B cell (primary cell): ENCODE measurements around the gene ITPR1. TPM values are rescaled to one million over a fixed set of nuclear protein-coding genes. Genes with fewer than 3 reads are reported as not detected.

Source experiments
- ATAC-seq: fragments of 200-7000 bp; cut with Tn5 transposase; one replicate; pipeline ENCODE4 v1.10.0; 2021; ENCODE audit warnings: low read depth, mild to moderate bottlenecking, moderate number of reproducible peaks, moderate library complexity
- CTCF ChIA-PET: fragments of 350-600 bp; sonication (Branson Sonifier 250); formaldehyde crosslinking; loops from one replicate; lab custom pipeline; 2021; ENCODE audit warnings: antibody characterized with exemption, inconsistent platforms; lab: Charles Lee
- POLR2A ChIA-PET: fragments of 350-600 bp; sonication (Branson Sonifier 250); formaldehyde crosslinking; loops from one replicate; lab custom pipeline; 2021; ENCODE audit warnings: antibody characterized with exemption; lab: Charles Lee
- DNase-seq: peaks from one replicate; pipeline ENCODE4 v3.0.0; 2013
- H2AFZ ChIP-seq: 2 replicates; pipeline ENCODE4 v1.6.1; 2012; ENCODE audit warnings: mild to moderate bottlenecking, low read depth, low read length; ENCODE audit not compliant: insufficient read depth, poor library complexity, severe bottlenecking
- H3K27ac ChIP-seq, 2 donors: 1 replicate in 1 of 2; 2 replicates in 1 of 2; pipeline ENCODE4 v1.5.1; 2012 to 2013; ENCODE audit warnings: low read length in 2 of 2, mild to moderate bottlenecking in 2 of 2, moderate library complexity in 1 of 2
- H3K27me3 ChIP-seq, 4 experiments: fragments of 200-600 bp in 1 of 4; sonication (generic) in 1 of 4; replicated peaks in 1 of 4; 1 replicate in 2 of 4; 2 replicates in 2 of 4; pipeline versions ENCODE4 v1.6.1 to v1.7.0; 2013 to 2016; ENCODE audit warnings: low read length in 3 of 4, mild to moderate bottlenecking in 2 of 4, mixed read lengths in 1 of 4, moderate library complexity in 1 of 4; ENCODE audit not compliant: insufficient read depth in 4 of 4, control insufficient read depth in 3 of 4; ENCODE audit errors: control extremely low read depth in 1 of 4
- H3K36me3 ChIP-seq, 2 experiments: replicated peaks in 1 of 2; 1 replicate in 1 of 2; 2 replicates in 1 of 2; pipeline versions ENCODE4 v1.6.1 to v1.7.1; 2013; ENCODE audit warnings: low read length in 1 of 2; ENCODE audit not compliant: insufficient read depth in 2 of 2, control insufficient read depth in 1 of 2; ENCODE audit errors: control extremely low read depth in 1 of 2, extremely low read depth in 1 of 2
- H3K4me1 ChIP-seq, 2 donors: fragments of 200-600 bp in 1 of 2; sonication (generic) in 1 of 2; 1 replicate in 1 of 2; 2 replicates in 1 of 2; pipeline versions ENCODE4 v1.5.1 to v1.6.1; 2013 to 2017; ENCODE audit warnings: low read length in 2 of 2; ENCODE audit not compliant: control insufficient read depth in 2 of 2, insufficient read depth in 2 of 2
- H3K4me2 ChIP-seq: replicated peaks from 2 replicates; pipeline ENCODE3; 2012; ENCODE audit warnings: mild to moderate bottlenecking, low read depth, low read length; ENCODE audit not compliant: poor library complexity, severe bottlenecking
- H3K4me3 ChIP-seq, 5 experiments: fragments of 200-600 bp in 1 of 5; sonication (generic) in 1 of 5; 1 replicate in 3 of 5; 2 replicates in 2 of 5; pipeline versions ENCODE4 v1.5.1 to v1.7.0; 2011 to 2016; ENCODE audit warnings: low read length in 4 of 5, mild to moderate bottlenecking in 4 of 5, low read depth in 2 of 5, control low read depth in 1 of 5, moderate library complexity in 1 of 5; ENCODE audit not compliant: insufficient read depth in 1 of 5; ENCODE audit errors: control extremely low read depth in 1 of 5, extremely low read depth in 1 of 5
- H3K79me2 ChIP-seq: fragments of 200-600 bp; sonication (generic); one replicate; pipeline ENCODE4 v1.6.0; 2016; ENCODE audit warnings: low read length; ENCODE audit not compliant: control insufficient read depth, insufficient read depth
- H3K9ac ChIP-seq: fragments of 200-600 bp; sonication (generic); 2 replicates; pipeline ENCODE4 v1.6.1; 2017; ENCODE audit warnings: mild to moderate bottlenecking, low read length, moderate library complexity
- H3K9me3 ChIP-seq, 3 donors: one replicate each; pipeline versions ENCODE4 v1.6.1 to v1.7.1; 2013; ENCODE audit warnings: low read length in 2 of 3; ENCODE audit not compliant: control insufficient read depth in 2 of 3, insufficient read depth in 1 of 3; ENCODE audit errors: control extremely low read depth in 1 of 3
- H4K20me1 ChIP-seq: 2 replicates; pipeline ENCODE4 v1.6.0; 2012; ENCODE audit warnings: mild to moderate bottlenecking, low read length; ENCODE audit not compliant: insufficient read depth, control insufficient read depth, poor library complexity, severe bottlenecking
- H3K27ac Mint-ChIP-seq: one replicate; pipeline ENCODE4 v1.8.0; 2021; ENCODE audit warnings: mixed read lengths
- H3K27me3 Mint-ChIP-seq: one replicate; pipeline ENCODE4 v1.8.0; 2021; ENCODE audit warnings: mixed read lengths
- H3K4me1 Mint-ChIP-seq: one replicate; pipeline ENCODE4 v1.8.0; 2021; ENCODE audit warnings: mixed read lengths
- H3K4me3 Mint-ChIP-seq: one replicate; pipeline ENCODE4 v1.8.0; 2021; ENCODE audit warnings: mixed read lengths
- H3K9me3 Mint-ChIP-seq: one replicate; pipeline ENCODE4 v1.8.0; 2022; ENCODE audit warnings: mixed read lengths; ENCODE audit not compliant: insufficient read depth
- CTCF ChIP-seq: fragments of 200-600 bp; IDR thresholded peaks from one replicate; pipeline ENCODE4 v1.8.0; 2022; ENCODE audit warnings: antibody characterized with exemption, mild to moderate bottlenecking
- EZH2 ChIP-seq: IDR thresholded peaks from 2 replicates; pipeline ENCODE4 v1.6.1; 2012; ENCODE audit warnings: borderline replicate concordance, low read depth, mild to moderate bottlenecking, moderate library complexity, low read length; ENCODE audit not compliant: insufficient read depth, poor library complexity, severe bottlenecking
- WGBS: methylation state at CpG from one replicate; pipeline ENCODE4 v1.1.5; 2013; ENCODE audit warnings: missing lambda C conversion rate; ENCODE audit not compliant: insufficient coverage; 5-methylcytosine and 5-hydroxymethylcytosine counted together
- intact Hi-C: fragments of 100-400 bp; cut with micrococcal nuclease; formaldehyde crosslinking; loops from one replicate; pipeline ENCODE4 v1.10.0; 2022
- polyA plus RNA-seq: library from polyadenylated mRNA; depleted of rRNA; stranded (reverse); fragments of >200 nt; gene quantifications from 2 replicates; pipeline ENCODE4 v1.2.3, GENCODE V29; 2012
- total RNA-seq, 2 donors: library from RNA; stranded (reverse); fragments of 120-200 nt in 1 of 2; gene quantifications; 1 replicate in 1 of 2; 2 replicates in 1 of 2; pipeline versions ENCODE4 v1.2.3 to v1.2.4, GENCODE V29; 2013 to 2022

ITPR1 gene
- total and polyA plus RNA-seq, 2 donors (not counting 1 experiment from before 2014, with no cell fraction given), result 64.0 to 332 TPM

GRCh38 chr3:4674216-4674615, 181.1 kb downstream of the ITPR1 start:
- no peak overlapping the region for H3K4me3 Mint-ChIP-seq
- DNase-seq (no peak), ATAC-seq (no peak)
- H3K27ac ChIP-seq, result no peak overlapping the region
- H3K27me3 ChIP-seq, result no peaks in the 10 kb centered on the region
- no peaks in the 10 kb centered on the region for H3K27me3 Mint-ChIP-seq
- H4K20me1 ChIP-seq, result peaks cover 3% of the 10 kb centered on the region
- no peaks in the 10 kb centered on the region for H3K9me3 ChIP-seq
- no peak overlapping the region for H3K4me3 ChIP-seq
- no peak overlapping the region for H3K4me2 ChIP-seq
- H3K27ac Mint-ChIP-seq, result peak overlapping the region; percentile 4
- TF ChIP-seq CTCF (no peak), EZH2 (no peak)
- H3K36me3 ChIP-seq, result peaks cover 13 to 98% of the 10 kb centered on the region in 2 experiments
- no peak overlapping the region for H2AFZ ChIP-seq
- intact Hi-C loops, result no loop called here
- H3K4me1 Mint-ChIP-seq, result no peaks in the 10 kb centered on the region
- ChIA-PET CTCF (interaction anchor here (1.2 to 2.4 kb wide), 2 partner anchors 37 to 323 kb away, joined by 6 to 9 read pairs; no protein-coding TSS in a partner anchor), POLR2A (interaction anchor here (0.6 kb wide), 1 partner anchor 60 kb away, joined by 3 read pairs; no protein-coding TSS in a partner anchor)
- H3K4me1 ChIP-seq, result no peaks in the 10 kb centered on the region
- 100% methylated on average over 1 of the region's 2 CpGs for WGBS
- no peak overlapping the region for H3K9ac ChIP-seq
- H3K9me3 Mint-ChIP-seq, result no peaks in the 10 kb centered on the region
- H3K79me2 ChIP-seq, result peaks cover under 1% of the 10 kb centered on the region

DNA sequence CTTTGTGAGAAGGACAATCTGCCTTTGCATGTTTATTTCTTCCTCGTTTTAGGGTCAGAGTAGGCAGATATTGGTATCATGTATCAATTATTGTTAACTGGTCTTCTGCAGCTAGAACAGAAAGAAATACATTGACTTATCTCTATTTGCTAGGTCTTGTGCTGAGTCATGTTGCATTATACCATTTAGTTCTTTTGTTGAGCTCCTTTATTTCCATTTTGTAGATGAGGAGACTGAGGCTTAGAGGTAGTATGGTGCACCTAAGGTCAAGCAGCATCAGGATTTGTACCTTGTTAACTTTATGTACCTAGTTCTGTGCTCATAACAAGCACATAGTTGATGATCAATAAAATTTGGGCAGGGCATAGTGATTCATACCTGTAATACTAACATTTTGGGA, 182.6 kb downstream of the ITPR1 start:
- no peaks in the 10 kb centered on the region for H4K20me1 ChIP-seq
- H3K36me3 ChIP-seq, result peaks cover 9 to 98% of the 10 kb centered on the region in 2 experiments
- no peak overlapping the region for H3K4me2 ChIP-seq
- no peak for TF ChIP-seq CTCF
- TF ChIP-seq EZH2, result no peak
- CTCF ChIA-PET, result interaction anchor here (1.0 to 1.5 kb wide), 2 partner anchors 36 to 42 kb away, joined by 3 to 4 read pairs; no protein-coding TSS in a partner anchor
- H3K27me3 ChIP-seq, result no peaks in the 10 kb centered on the region
- Mint-ChIP-seq H3K27ac (no peak overlapping the region), H3K9me3 (no peaks in the 10 kb centered on the region), H3K4me1 (no peaks in the 10 kb centered on the region), H3K27me3 (no peaks in the 10 kb centered on the region), H3K4me3 (no peak overlapping the region)
- WGBS, result 100% methylated on average over 1 of the region's 1 CpG
- no peak overlapping the region for H3K4me3 ChIP-seq
- H3K4me1 ChIP-seq, result no peaks in the 10 kb centered on the region
- no peaks in the 10 kb centered on the region for H3K9me3 ChIP-seq
- DNase-seq (no peak), ATAC-seq (no peak)
- H3K79me2 ChIP-seq, result no peaks in the 10 kb centered on the region
- no peak overlapping the region for H3K27ac ChIP-seq
- no peak overlapping the region for H2AFZ ChIP-seq
- H3K9ac ChIP-seq, result no peak overlapping the region
- intact Hi-C loops, result no loop called here
- POLR2A ChIA-PET, result no interaction called here
